Ovary (tissue), 9 donors: ENCODE results near the gene ARL6IP4. TPM values are rescaled to one million over a fixed set of nuclear protein-coding genes. Genes with fewer than 3 reads are reported as not detected.

Experiments used
- DNase-seq, 5 donors: peaks; one replicate each; pipeline ENCODE4 v3.0.0-alpha.2; 2019 to 2020
- H3K27ac ChIP-seq, 2 donors: fragments of 200-600 bp; one replicate each; pipeline versions ENCODE4 v1.5.1 to v1.8.0; 2019 to 2022
- H3K27me3 ChIP-seq: fragments of 200-600 bp; one replicate; pipeline ENCODE4 v1.8.0; 2022
- H3K36me3 ChIP-seq: fragments of 200-600 bp; sonication (generic); one replicate; pipeline ENCODE4 v1.5.1; 2019
- H3K4me1 ChIP-seq: one replicate; pipeline ENCODE4 v1.8.1; 2013; ENCODE audit warnings: mild to moderate bottlenecking, moderate library complexity; ENCODE audit not compliant: insufficient read depth
- H3K4me3 ChIP-seq: fragments of 200-600 bp; sonication (generic); one replicate; pipeline ENCODE4 v1.5.1; 2017
- H3K9me3 ChIP-seq, 2 donors: fragments of 200-600 bp in 1 of 2; sonication (generic) in 1 of 2; one replicate each; pipeline versions ENCODE4 v1.5.1 to v1.8.1; 2013 to 2019; ENCODE audit warnings: mild to moderate bottlenecking in 1 of 2, moderate library complexity in 1 of 2
- CTCF ChIP-seq, 3 donors: fragments of 450-650 bp in 2 of 3; fragments of 200-600 bp in 1 of 3; IDR thresholded peaks; one replicate each; pipeline versions ENCODE4 v1.5.1 to v1.8.0; 2016 to 2022; ENCODE audit warnings: antibody characterized with exemption in 3 of 3, mild to moderate bottlenecking in 1 of 3
- EP300 ChIP-seq: sonication (generic); formaldehyde crosslinking; IDR thresholded peaks from one replicate; pipeline ENCODE4 v1.6.1; 2017; ENCODE audit warnings: antibody characterized with exemption
- POLR2A ChIP-seq: fragments of 450-650 bp; IDR thresholded peaks from one replicate; pipeline ENCODE4 v1.6.1; 2017; ENCODE audit warnings: antibody characterized with exemption, mild to moderate bottlenecking, moderate library complexity
- WGBS, 3 donors: extraction: QIAGEN DNeasy Blood & Tissue Kit in 1 of 3; methylation state at CpG; one replicate each; pipeline versions ENCODE4 v1.1.5 to v1.1.7; 2013 to 2017; 5-methylcytosine and 5-hydroxymethylcytosine counted together
- intact Hi-C, 4 donors: fragments of 100-400 bp; cut with DNase I; formaldehyde crosslinking; loops; one replicate each; pipeline versions ENCODE4 v1.11.0 to v1.15.1; 2022 to 2023
- polyA plus RNA-seq, 2 donors: library from polyadenylated mRNA; stranded (reverse); fragments of 200-250 nt in 1 of 2; fragments of 350-450 nt in 1 of 2; fragmentation: Illumina TruSeq in 1 of 2; extraction: RNeasy Lipid Tissue Mini Kit (QIAGEN cat#74804) in 1 of 2; gene quantifications; one replicate each; pipeline ENCODE4 v1.2.3, GENCODE V29; 2013 to 2014
- total RNA-seq, 7 donors: library from RNA; depleted of rRNA in 2 of 7; stranded (reverse); fragments of >200 nt in 2 of 7; fragmentation: NEBNext Ultra II Directional in 3 of 7; extraction: Animal tissue kit (Norgen Biotek cat#: 25700) in 3 of 7; gene quantifications; one replicate each; pipeline versions ENCODE4 v1.1.0 to v1.2.4, GENCODE V29; 2016 to 2023
- donor health status: DM: no; HTN: no; CAD: no; lungs with moderate emphysema.
- donor health status: DM: no; HTN: no; CAD: no.
- donor health status: Bipolar disorder and iron deficiency.
- donor health status: DM: yes; HTN: yes; CAD: no.
- donor health status: DM: no; HTN: no; CAD: no.
- donor health status: DM: yes; HTN: yes; CAD: no.

The ARL6IP4 gene
- total and polyA plus RNA-seq, 9 donors: 65.4 to 313 (median 192) TPM

GRCh38 chr12:122982477-122982815 is 2.0 kb downstream of the ARL6IP4 start:
- Histone ChIP-seq H3K9me3 (no peaks in the 10 kb centered on the region), H3K27me3 (no peaks in the 10 kb centered on the region), H3K4me1 (peaks cover 31% of the 10 kb centered on the region), H3K4me3 (no peak overlapping the region), H3K27ac (peak overlapping the region in 1 of 2 donors; percentile 88), H3K36me3 (no peaks in the 10 kb centered on the region)
- intact Hi-C loops: loop anchor here in 3 of 4 donors (5.0 kb wide), 2 partner anchors 170 to 255 kb away; partner anchors contain the start of gene PITPNM2 (in 3 of the 3)
- WGBS, 3 donors: 60 to 65% (median 62%) methylated on average over 10 to 11 of the region's 11 CpGs
- DNase-seq: peak in 2 of 5 donors; percentile 35 to 40
- TF ChIP-seq POLR2A (no peak), EP300 (no peak), CTCF (IDR thresholded peaks at IDR 0.05) (no peak)

- H3K9me3 ChIP-seq: no peaks in the 10 kb centered on the region
- no peaks in the 10 kb centered on the region for H3K36me3 ChIP-seq
- TF ChIP-seq POLR2A: no peak
- no peak for TF ChIP-seq CTCF (IDR thresholded peaks at IDR 0.05)
- TF ChIP-seq EP300: no peak
- 56 to 68% (median 61%) methylated on average over 21 of the region's 21 CpGs for WGBS, 3 donors
- H3K4me1 ChIP-seq: peaks cover 31% of the 10 kb centered on the region
- peak overlapping the region; percentile 61 to 88 for H3K27ac ChIP-seq
- DNase-seq: peak in 2 of 5 donors; percentile 31 to 41
- no peak overlapping the region for H3K4me3 ChIP-seq
- intact Hi-C loops: loop anchor here in 3 of 4 donors (5.0 kb wide), 2 partner anchors 169 to 254 kb away; partner anchors contain the start of gene PITPNM2 (in 3 of the 3)
- no peaks in the 10 kb centered on the region for H3K27me3 ChIP-seq
Observed at GRCh38 chr12:122982963-122983788, 2.7 kb downstream of the ARL6IP4 start.

GRCh38 chr12:122983789-122984515 is 3.5 kb downstream of the ARL6IP4 start:
- WGBS, 3 donors: 21 to 37% (median 28%) methylated on average over 5 to 9 of the region's 9 CpGs
- Histone ChIP-seq H3K4me3 (no peak overlapping the region), H3K9me3 (no peaks in the 10 kb centered on the region), H3K4me1 (peaks cover 31% of the 10 kb centered on the region), H3K27me3 (no peaks in the 10 kb centered on the region), H3K27ac (peak overlapping the region; percentile 61 to 88), H3K36me3 (no peaks in the 10 kb centered on the region)
- peak in 2 of 5 donors; percentile 46 to 56 for DNase-seq
- no peak for TF ChIP-seq POLR2A
- TF ChIP-seq EP300: no peak
- TF ChIP-seq CTCF (IDR thresholded peaks at IDR 0.05): no peak
- intact Hi-C loops: loop anchor here in 3 of 4 donors (5.0 kb wide), 2 partner anchors 168 to 253 kb away; partner anchors contain the start of gene PITPNM2 (in 3 of the 3)

- Histone ChIP-seq H3K4me3 (no peak overlapping the region), H3K4me1 (peaks cover 26% of the 10 kb centered on the region), H3K9me3 (no peaks in the 10 kb centered on the region), H3K27ac (peak overlapping the region; percentile 27 to 88), H3K36me3 (no peaks in the 10 kb centered on the region), H3K27me3 (no peaks in the 10 kb centered on the region)
- peak; percentile 63 to 81 (median 74) for DNase-seq
- WGBS, 3 donors: 2 to 6% (median 3%) methylated on average over 34 of the region's 34 CpGs
- TF ChIP-seq CTCF (IDR thresholded peaks at IDR 0.05) (no peak), EP300 (no peak), POLR2A (no peak)
- intact Hi-C loops: loop anchor here in 3 of 4 donors (5.0 kb wide), 2 partner anchors 168 to 253 kb away; partner anchors contain the start of gene PITPNM2 (in 3 of the 3)
Observed at GRCh38 chr12:122984612-122985337, 4.3 kb downstream of the ARL6IP4 start.
